Stomach (tissue), 9 donors: Measurements from ENCODE around the gene TAS1R1. TPM values are rescaled to one million over a fixed set of nuclear protein-coding genes. Genes with fewer than 3 reads are reported as not detected.

Experiments
- DNase-seq, 2 donors: peaks; one replicate each; pipeline versions ENCODE4 v3.0.0 to v3.0.0-alpha.2; 2013 to 2019
- H3K27ac ChIP-seq, 5 donors: fragments of 200-600 bp in 4 of 5; sonication (generic) in 4 of 5; one replicate each; pipeline ENCODE4 v1.5.1; 2013 to 2019; ENCODE audit warnings: mild to moderate bottlenecking in 1 of 5, moderate library complexity in 1 of 5
- H3K27me3 ChIP-seq, 3 donors: fragments of 200-600 bp; sonication (generic); one replicate each; pipeline ENCODE4 v1.5.1; 2017 to 2019; ENCODE audit warnings: mixed run types in 1 of 3
- H3K36me3 ChIP-seq, 4 donors: fragments of 200-600 bp; sonication (generic); 1 replicate in 3 of 4; 2 replicates in 1 of 4; pipeline ENCODE4 v1.5.1; 2016 to 2019
- H3K4me1 ChIP-seq, 4 donors: fragments of 200-600 bp; sonication (generic); one replicate each; pipeline ENCODE4 v1.5.1; 2016 to 2019
- H3K4me3 ChIP-seq, 4 donors: fragments of 200-600 bp; sonication (generic) in 3 of 4; one replicate each; pipeline ENCODE4 v1.5.1; 2016 to 2019; ENCODE audit warnings: mild to moderate bottlenecking in 1 of 4
- H3K9me3 ChIP-seq, 4 donors: fragments of 200-600 bp; sonication (generic); one replicate each; pipeline ENCODE4 v1.5.1; 2016 to 2019
- EP300 ChIP-seq: sonication (generic); formaldehyde crosslinking; IDR thresholded peaks from one replicate; pipeline ENCODE4 v1.6.1; 2017; ENCODE audit warnings: antibody characterized with exemption
- POLR2A ChIP-seq, 4 donors: fragments of 450-650 bp; IDR thresholded peaks; one replicate each; pipeline ENCODE4 v1.6.1; 2016; ENCODE audit warnings: antibody characterized with exemption in 4 of 4, control low read depth in 2 of 4, mild to moderate bottlenecking in 1 of 4, moderate library complexity in 1 of 4
- POLR2AphosphoS5 ChIP-seq, 3 donors: sonication (generic); formaldehyde crosslinking; IDR thresholded peaks; one replicate each; pipeline ENCODE4 v1.6.1; 2016; ENCODE audit warnings: antibody characterized with exemption in 3 of 3
- WGBS, 5 donors: extraction: QIAGEN DNeasy Blood & Tissue Kit in 3 of 5; methylation state at CpG; one replicate each; pipeline versions ENCODE4 v1.1.5 to v1.1.7; 2013 to 2018; 5-methylcytosine and 5-hydroxymethylcytosine counted together
- intact Hi-C: fragments of 100-400 bp; cut with DNase I; formaldehyde crosslinking; loops from one replicate; pipeline ENCODE4 v1.15.1; 2023; ENCODE audit warnings: low total_unique reads
- polyA plus RNA-seq, 3 donors: library from polyadenylated mRNA; stranded (reverse); fragments of 200-250 nt; gene quantifications; one replicate each; pipeline ENCODE4 v1.2.3, GENCODE V29; 2013
- total RNA-seq, 5 donors: library from RNA; depleted of rRNA; stranded (reverse); fragments of >200 nt; gene quantifications; one replicate each; pipeline versions ENCODE4 v1.1.0 to v1.2.3, GENCODE V29; 2014 to 2016
- TF ChIP-seq, protein P1 (sequence below), 7 experiments: fragments of 450-650 bp in 4 of 7; fragments of 200-600 bp in 3 of 7; sonication (generic) in 3 of 7; IDR thresholded peaks; one replicate each; pipeline ENCODE4 v1.5.1; 2016 to 2019; ENCODE audit warnings: antibody characterized with exemption in 7 of 7, control low read depth in 2 of 7, mild to moderate bottlenecking in 1 of 7
- donor health status: healthy with polysubstance abuse.
- donor health status: Bipolar disorder and iron deficiency.
- donor health status: healthy.

Gene TAS1R1
- total and polyA plus RNA-seq, 8 donors, result 0.08 to 0.12 TPM; not detected in 6

DNA sequence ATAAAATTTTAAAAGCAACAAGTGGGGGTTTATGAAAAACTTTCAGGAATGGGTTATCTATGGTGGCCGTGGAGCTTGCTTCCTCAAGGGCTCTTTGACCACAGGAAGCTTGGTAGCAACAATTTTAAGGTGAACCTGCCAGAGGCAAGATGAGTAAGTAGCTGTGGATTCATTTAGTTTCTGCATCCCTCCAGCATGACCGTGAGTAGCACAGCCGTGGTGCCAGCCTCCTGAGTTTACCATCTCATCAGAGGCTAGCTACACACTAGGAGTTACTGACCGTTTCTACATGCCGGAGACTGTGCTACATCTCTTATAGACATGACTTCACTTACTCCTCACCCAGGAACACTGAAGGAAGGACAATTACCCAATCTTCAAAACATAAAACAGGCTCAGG, 33.6 kb upstream of the TAS1R1 start:
- H3K9me3 ChIP-seq, result no peaks in the 10 kb centered on the region
- no peak overlapping the region for H3K27ac ChIP-seq
- DNase-seq, result no peak
- peaks cover 0 to 16% (median 12%) of the 10 kb centered on the region in 4 donors for H3K4me1 ChIP-seq
- H3K27me3 ChIP-seq, result no peaks in the 10 kb centered on the region
- H3K4me3 ChIP-seq, result no peak overlapping the region
- TF ChIP-seq, protein P1, sequence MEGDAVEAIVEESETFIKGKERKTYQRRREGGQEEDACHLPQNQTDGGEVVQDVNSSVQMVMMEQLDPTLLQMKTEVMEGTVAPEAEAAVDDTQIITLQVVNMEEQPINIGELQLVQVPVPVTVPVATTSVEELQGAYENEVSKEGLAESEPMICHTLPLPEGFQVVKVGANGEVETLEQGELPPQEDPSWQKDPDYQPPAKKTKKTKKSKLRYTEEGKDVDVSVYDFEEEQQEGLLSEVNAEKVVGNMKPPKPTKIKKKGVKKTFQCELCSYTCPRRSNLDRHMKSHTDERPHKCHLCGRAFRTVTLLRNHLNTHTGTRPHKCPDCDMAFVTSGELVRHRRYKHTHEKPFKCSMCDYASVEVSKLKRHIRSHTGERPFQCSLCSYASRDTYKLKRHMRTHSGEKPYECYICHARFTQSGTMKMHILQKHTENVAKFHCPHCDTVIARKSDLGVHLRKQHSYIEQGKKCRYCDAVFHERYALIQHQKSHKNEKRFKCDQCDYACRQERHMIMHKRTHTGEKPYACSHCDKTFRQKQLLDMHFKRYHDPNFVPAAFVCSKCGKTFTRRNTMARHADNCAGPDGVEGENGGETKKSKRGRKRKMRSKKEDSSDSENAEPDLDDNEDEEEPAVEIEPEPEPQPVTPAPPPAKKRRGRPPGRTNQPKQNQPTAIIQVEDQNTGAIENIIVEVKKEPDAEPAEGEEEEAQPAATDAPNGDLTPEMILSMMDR (IDR thresholded peaks at IDR 0.05), result no peak
- TF ChIP-seq EP300, result no peak
- TF ChIP-seq POLR2A (IDR thresholded peaks at IDR 0.05), result no peak
- intact Hi-C loops, result no loop called here
- peaks cover 18 to 30% (median 26%) of the 10 kb centered on the region in 4 donors for H3K36me3 ChIP-seq
- WGBS, 5 donors, result 57 to 80% (median 63%) methylated on average over 5 of the region's 5 CpGs

- H3K36me3 ChIP-seq, result peaks cover 36 to 50% (median 47%) of the 10 kb centered on the region in 4 donors
- H3K9me3 ChIP-seq, result no peaks in the 10 kb centered on the region
- H3K4me1 ChIP-seq, result peaks cover 0 to 16% (median 12%) of the 10 kb centered on the region in 4 donors
- 34 to 52% (median 39%) methylated on average over 5 to 6 of the region's 6 CpGs for WGBS, 5 donors
- intact Hi-C loops, result no loop called here
- no peaks in the 10 kb centered on the region for H3K27me3 ChIP-seq
- TF ChIP-seq, protein P1 (IDR thresholded peaks at IDR 0.05), result peak in 3 of 7 experiments; percentile 14 to 29 (median 24)
- TF ChIP-seq EP300 (no peak), POLR2AphosphoS5 (IDR thresholded peaks at IDR 0.05) (peak in 1 of 3 donors; percentile 9)
- peak in 1 of 2 donors; percentile 48 for DNase-seq
- no peak overlapping the region for H3K4me3 ChIP-seq
- H3K27ac ChIP-seq, result no peak overlapping the region
These were observed 31.5 kb upstream of the TAS1R1 start for GRCh38 chr1:6523566-6523965.

- 75 to 90% (median 84%) methylated on average over 11 of the region's 11 CpGs for WGBS, 5 donors
- DNase-seq, result no peak
- TF ChIP-seq POLR2A (IDR thresholded peaks at IDR 0.05), result no peak
- TF ChIP-seq POLR2AphosphoS5 (IDR thresholded peaks at IDR 0.05), result no peak
- no peak for TF ChIP-seq EP300
- TF ChIP-seq, protein P1 (IDR thresholded peaks at IDR 0.05), result no peak
- Histone ChIP-seq H3K27ac (no peak overlapping the region), H3K36me3 (peaks cover 57 to 78% (median 74%) of the 10 kb centered on the region in 4 donors), H3K9me3 (no peaks in the 10 kb centered on the region), H3K27me3 (no peaks in the 10 kb centered on the region), H3K4me3 (no peak overlapping the region), H3K4me1 (no peaks in the 10 kb centered on the region)
- intact Hi-C loops, result no loop called here
These were observed 28.8 kb upstream of the TAS1R1 start for GRCh38 chr1:6526316-6526715.

GRCh38 chr1:6528492-6528891, 26.6 kb upstream of the TAS1R1 start:
- no peak for TF ChIP-seq EP300
- TF ChIP-seq POLR2A (IDR thresholded peaks at IDR 0.05), result no peak
- TF ChIP-seq, protein P1 (IDR thresholded peaks at IDR 0.05), result no peak
- no peak for TF ChIP-seq POLR2AphosphoS5 (IDR thresholded peaks at IDR 0.05)
- no peaks in the 10 kb centered on the region for H3K4me1 ChIP-seq
- no peak for DNase-seq
- intact Hi-C loops, result no loop called here
- H3K27ac ChIP-seq, result no peak overlapping the region
- 86 to 90% (median 90%) methylated on average over 7 of the region's 7 CpGs for WGBS, 5 donors
- H3K9me3 ChIP-seq, result no peaks in the 10 kb centered on the region
- no peak overlapping the region for H3K4me3 ChIP-seq
- peaks cover 79 to 100% (median 96%) of the 10 kb centered on the region in 4 donors for H3K36me3 ChIP-seq
- H3K27me3 ChIP-seq, result no peaks in the 10 kb centered on the region
